Mesothelial cell of epicardium (in vitro differentiated cells): Measurements from ENCODE around the gene RB1. TPM values are rescaled to one million over a fixed set of nuclear protein-coding genes. Genes with fewer than 3 reads are reported as not detected.

Source experiments
- DNase-seq, 2 experiments: peaks; one replicate each; pipeline ENCODE4 v3.0.0; 2021; ENCODE audit warnings: low spot score in 2 of 2; ENCODE audit not compliant: unreplicated experiment in 2 of 2
- H3K27ac Mint-ChIP-seq: 2 replicates; pipeline ENCODE4 v1.8.0; 2021; ENCODE audit warnings: mixed read lengths
- H3K27me3 Mint-ChIP-seq: 2 replicates; pipeline ENCODE4 v1.8.0; 2021; ENCODE audit warnings: low read depth, mixed read lengths
- H3K36me3 Mint-ChIP-seq: 2 replicates; pipeline ENCODE4 v1.8.0; 2021; ENCODE audit warnings: mixed read lengths
- H3K4me1 Mint-ChIP-seq: 2 replicates; pipeline ENCODE4 v1.8.0; 2021; ENCODE audit warnings: mixed read lengths
- H3K4me3 Mint-ChIP-seq: 2 replicates; pipeline ENCODE4 v1.8.0; 2021; ENCODE audit warnings: mild to moderate bottlenecking, moderate library complexity, mixed read lengths
- H3K9me3 Mint-ChIP-seq: 2 replicates; pipeline ENCODE4 v1.8.0; 2021; ENCODE audit warnings: mixed read lengths
- CTCF ChIP-seq: fragments of 200-600 bp; sonication (generic); IDR thresholded peaks from one replicate; pipeline ENCODE4 v1.5.0; 2021; ENCODE audit warnings: antibody characterized with exemption; ENCODE audit not compliant: unreplicated experiment
- total RNA-seq: library from RNA; stranded (reverse); gene quantifications from 3 replicates; pipeline ENCODE4 v1.2.1, GENCODE V29; 2021

Gene RB1
- total RNA-seq, 1 donor from 2014 or later: 34.7 TPM

- H3K36me3 Mint-ChIP-seq: peaks cover 10% of the 10 kb centered on the region
- peaks cover 13% of the 10 kb centered on the region for H3K4me1 Mint-ChIP-seq
- no peak for DNase-seq
- H3K27me3 Mint-ChIP-seq: no peaks in the 10 kb centered on the region
- TF ChIP-seq CTCF: no peak
- no peak overlapping the region for H3K4me3 Mint-ChIP-seq
- H3K27ac Mint-ChIP-seq: no peak overlapping the region
- H3K9me3 Mint-ChIP-seq: no peaks in the 10 kb centered on the region
These were observed 194.1 kb downstream of the RB1 start for GRCh38 chr13:48497669-48498068.

GRCh38 chr13:48500652-48501197, 197.2 kb downstream of the RB1 start:
- TF ChIP-seq CTCF: no peak
- Mint-ChIP-seq H3K36me3 (peaks cover 17% of the 10 kb centered on the region), H3K27me3 (no peaks in the 10 kb centered on the region), H3K4me1 (peaks cover 10% of the 10 kb centered on the region), H3K4me3 (no peak overlapping the region), H3K9me3 (no peaks in the 10 kb centered on the region), H3K27ac (no peak overlapping the region)
- DNase-seq: no peak

GRCh38 chr13:48501705-48502104, 198.2 kb downstream of the RB1 start:
- peaks cover 17% of the 10 kb centered on the region for H3K36me3 Mint-ChIP-seq
- no peak for TF ChIP-seq CTCF
- DNase-seq: no peak
- no peak overlapping the region for H3K4me3 Mint-ChIP-seq
- peaks cover 4% of the 10 kb centered on the region for H3K4me1 Mint-ChIP-seq
- H3K9me3 Mint-ChIP-seq: no peaks in the 10 kb centered on the region
- no peaks in the 10 kb centered on the region for H3K27me3 Mint-ChIP-seq
- H3K27ac Mint-ChIP-seq: no peak overlapping the region

- Mint-ChIP-seq H3K9me3 (no peaks in the 10 kb centered on the region), H3K4me1 (no peaks in the 10 kb centered on the region), H3K27me3 (no peaks in the 10 kb centered on the region), H3K36me3 (peaks cover 19% of the 10 kb centered on the region), H3K27ac (no peak overlapping the region), H3K4me3 (no peak overlapping the region)
- TF ChIP-seq CTCF: no peak
- no peak for DNase-seq
These were observed 199.2 kb downstream of the RB1 start for GRCh38 chr13:48502601-48503319.

- Mint-ChIP-seq H3K27ac (no peak overlapping the region), H3K36me3 (peaks cover 14% of the 10 kb centered on the region), H3K9me3 (no peaks in the 10 kb centered on the region), H3K27me3 (no peaks in the 10 kb centered on the region), H3K4me1 (no peaks in the 10 kb centered on the region), H3K4me3 (no peak overlapping the region)
- no peak for TF ChIP-seq CTCF
- no peak for DNase-seq
These were observed 201.1 kb downstream of the RB1 start for GRCh38 chr13:48504606-48505005.
